ENCODE measurements around the gene SPIN3. TPM values are rescaled to one million over a fixed set of nuclear protein-coding genes. Genes with fewer than 3 reads are reported as not detected.

Gene SPIN3
- polyA plus RNA-seq, 1 donor from 2014 or later, result 4.3 TPM

DNA sequence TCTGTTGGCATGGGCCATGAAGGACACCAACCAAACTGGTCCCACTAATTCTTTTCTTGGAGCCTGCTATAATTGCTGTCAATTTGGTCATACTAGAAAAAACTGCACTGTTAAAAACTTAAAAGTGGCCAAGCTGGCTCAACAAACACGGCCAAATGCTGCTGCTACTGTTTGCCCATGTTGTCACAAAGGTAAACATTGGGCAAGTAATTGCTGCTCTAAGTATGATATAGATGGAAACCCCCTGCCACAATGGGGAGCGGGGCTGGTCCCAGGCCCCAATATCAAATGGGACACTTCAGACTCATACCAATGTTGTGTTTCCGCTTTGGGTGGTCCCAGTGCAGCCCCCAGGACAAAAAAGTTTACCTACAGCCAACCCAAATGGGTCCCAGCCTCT lies 52.1 kb downstream of the SPIN3 start:
- Mint-ChIP-seq H3K27me3 (peaks cover 3% of the 10 kb centered on the region), H3K4me3 (no peak overlapping the region), H3K36me3 (peaks cover 2% of the 10 kb centered on the region), H3K9me3 (peaks cover 0 to 4% (median 3%) of the 10 kb centered on the region in 3 donors), H3K27ac (no peak overlapping the region), H3K4me1 (no peaks in the 10 kb centered on the region)

Other genes starting within 250 kb of the SPIN3 start
- gene SPIN2B, start 126.0 kb upstream of the SPIN3 start, polyA plus RNA-seq, result 17.3 TPM
- gene SPIN2A, start 141.9 kb upstream of the SPIN3 start, polyA plus RNA-seq, result not detected

Data from IgD-negative memory B cell (primary cell).